SK-N-SH (cell line): ENCODE results near the gene TMEM179.

Experiments
- EP300 ChIP-seq, 2 experiments: IDR thresholded peaks; 2 replicates each; pipeline versions ENCODE4 v1.4.0 to v1.6.1; 2012; ENCODE audit warnings: borderline replicate concordance in 1 of 2, low read depth in 1 of 2, low read length in 1 of 2
- MEF2A ChIP-seq: IDR thresholded peaks from 2 replicates; pipeline ENCODE4 v1.4.0; 2012; ENCODE audit warnings: low read depth, borderline replicate concordance
- NRF1 ChIP-seq: IDR thresholded peaks from 2 replicates; pipeline ENCODE4 v1.6.1; 2012; ENCODE audit warnings: low read depth, mild to moderate bottlenecking, low read length
- POLR2AphosphoS5 ChIP-seq: IDR thresholded peaks from 2 replicates; pipeline ENCODE4 v1.6.1; 2012; ENCODE audit warnings: low read depth, low read length
- REST ChIP-seq: IDR thresholded peaks from 2 replicates; pipeline ENCODE4 v1.6.1; 2012; ENCODE audit warnings: mild to moderate bottlenecking, low read depth, low read length, moderate library complexity
- TAF1 ChIP-seq: IDR thresholded peaks from 2 replicates; pipeline ENCODE4 v1.6.1; 2012; ENCODE audit warnings: low read depth, mild to moderate bottlenecking, low read length, moderate library complexity, borderline replicate concordance

- TF ChIP-seq REST (no peak), POLR2AphosphoS5 (no peak), NRF1 (no peak), TAF1 (no peak), EP300 (IDR thresholded peaks at IDR 0.05; ENCODE audit: borderline replicate concordance in 1 of 2, low read depth in 1 of 2, low read length in 1 of 2) (no peak), MEF2A (no peak)
These were observed 7.0 kb downstream of the TMEM179 start for GRCh38 chr14:104597576-104597975.
